HG02588 (cell line): ENCODE results near the gene KIAA0825.
"Not testable (repeated sequence)": the region's sequence is repeated elsewhere in the genome, so short reads cannot be mapped to it uniquely, and the experiment has no call there.

Experiments used
- ATAC-seq: cut with Tn5 transposase; IDR thresholded peaks from one replicate; pipeline ENCODE4 v1.9.1; 2021; ENCODE audit warnings: mild to moderate bottlenecking, moderate library complexity; ENCODE audit not compliant: unreplicated experiment

Gene KIAA0825

DNA sequence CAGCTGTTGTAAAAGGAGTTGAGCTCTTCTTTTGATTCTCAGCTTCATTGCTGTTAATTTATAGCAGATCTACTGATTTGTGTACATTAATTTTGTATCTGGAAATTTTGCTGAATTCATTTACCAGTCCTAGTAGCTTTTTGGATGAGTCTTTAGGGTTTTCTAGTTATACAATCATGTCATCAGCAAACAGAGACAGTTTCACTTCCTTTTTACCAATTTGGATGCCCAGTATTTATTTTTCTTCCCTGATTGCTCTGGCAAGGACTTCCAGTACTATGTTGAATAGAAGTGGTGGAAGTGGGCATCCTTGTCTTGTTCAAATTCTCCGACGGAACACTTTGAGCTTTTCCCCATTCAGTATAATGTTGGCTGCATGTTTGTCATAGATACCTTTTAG is 478.1 kb downstream of the KIAA0825 start:
- ATAC-seq = no peak

DNA sequence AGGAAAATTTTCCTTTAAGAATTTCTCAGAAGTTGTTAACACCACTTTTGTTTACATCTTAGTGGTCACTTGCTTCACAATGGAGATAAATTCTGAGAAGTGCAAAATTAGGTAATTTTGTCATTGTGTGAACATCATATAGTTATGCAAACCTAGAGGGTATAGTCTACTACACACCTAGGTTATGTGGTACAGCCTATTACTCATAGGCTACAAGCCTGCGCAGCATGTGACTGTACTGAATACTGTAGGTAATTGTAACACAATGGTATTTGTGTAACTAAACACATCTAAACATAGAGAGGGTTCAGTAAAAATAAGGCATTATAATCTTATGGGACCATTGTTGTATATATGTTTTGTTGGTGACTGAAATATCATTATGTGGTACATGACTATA is 488.3 kb downstream of the KIAA0825 start:
- ATAC-seq = no peak

DNA sequence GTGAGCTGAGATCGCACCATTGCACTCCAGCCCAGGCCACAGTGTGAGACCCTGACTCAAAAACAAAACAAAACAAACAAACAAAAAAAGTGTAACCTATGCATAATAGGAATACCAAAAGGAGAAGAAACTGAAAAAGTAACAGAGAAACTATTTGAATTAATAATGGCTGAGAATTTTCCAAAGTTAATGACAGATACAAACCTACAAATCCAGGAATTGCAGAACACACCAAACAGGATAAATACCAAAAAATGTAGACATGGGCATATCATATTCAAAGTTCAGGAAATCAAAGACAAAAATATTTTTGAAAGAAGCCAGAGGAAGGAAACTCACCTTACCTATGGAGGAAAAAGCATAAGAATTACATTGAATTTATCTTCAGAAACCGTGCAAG is 493.3 kb downstream of the KIAA0825 start:
- ATAC-seq = no peak

DNA sequence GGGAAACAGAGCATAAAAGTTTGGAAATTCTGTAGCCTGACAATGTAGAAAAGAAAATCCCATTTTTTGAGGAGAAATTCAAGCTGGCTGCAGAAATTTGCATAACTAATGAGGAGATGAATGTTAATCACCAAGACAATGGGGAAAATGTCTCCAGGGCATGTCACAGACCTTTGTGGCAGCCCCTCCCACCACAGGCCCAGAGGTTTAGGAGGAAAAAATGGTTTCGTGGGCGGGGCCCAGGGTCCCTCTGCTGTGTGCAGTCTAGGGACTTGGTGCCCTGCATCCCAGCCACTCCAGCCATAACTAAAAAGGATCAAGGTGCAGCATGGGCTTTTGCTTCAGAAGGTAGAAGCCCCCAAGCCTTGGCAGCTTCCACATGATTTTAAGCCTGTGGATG is 502.1 kb downstream of the KIAA0825 start:
- not testable (repeated sequence) for ATAC-seq

DNA sequence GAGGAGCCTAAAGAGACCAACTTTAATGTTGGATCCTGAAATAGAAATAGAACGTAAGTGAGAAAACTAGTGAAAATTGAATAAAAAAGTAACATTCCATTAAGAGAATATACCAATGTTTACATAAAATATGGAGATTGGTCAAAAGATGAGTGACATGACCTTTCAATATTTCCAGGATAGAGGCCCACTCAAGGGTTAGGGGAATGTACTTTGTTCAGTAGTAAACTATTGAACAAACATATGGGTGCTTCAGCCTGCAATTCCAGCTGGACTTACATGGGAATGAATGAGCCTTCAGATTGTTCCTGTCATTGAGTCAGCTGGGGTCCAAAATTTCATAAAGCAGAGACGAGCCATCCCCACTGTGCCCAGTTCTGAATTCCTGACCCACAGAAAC is 505.3 kb downstream of the KIAA0825 start:
- ATAC-seq = no peak

DNA sequence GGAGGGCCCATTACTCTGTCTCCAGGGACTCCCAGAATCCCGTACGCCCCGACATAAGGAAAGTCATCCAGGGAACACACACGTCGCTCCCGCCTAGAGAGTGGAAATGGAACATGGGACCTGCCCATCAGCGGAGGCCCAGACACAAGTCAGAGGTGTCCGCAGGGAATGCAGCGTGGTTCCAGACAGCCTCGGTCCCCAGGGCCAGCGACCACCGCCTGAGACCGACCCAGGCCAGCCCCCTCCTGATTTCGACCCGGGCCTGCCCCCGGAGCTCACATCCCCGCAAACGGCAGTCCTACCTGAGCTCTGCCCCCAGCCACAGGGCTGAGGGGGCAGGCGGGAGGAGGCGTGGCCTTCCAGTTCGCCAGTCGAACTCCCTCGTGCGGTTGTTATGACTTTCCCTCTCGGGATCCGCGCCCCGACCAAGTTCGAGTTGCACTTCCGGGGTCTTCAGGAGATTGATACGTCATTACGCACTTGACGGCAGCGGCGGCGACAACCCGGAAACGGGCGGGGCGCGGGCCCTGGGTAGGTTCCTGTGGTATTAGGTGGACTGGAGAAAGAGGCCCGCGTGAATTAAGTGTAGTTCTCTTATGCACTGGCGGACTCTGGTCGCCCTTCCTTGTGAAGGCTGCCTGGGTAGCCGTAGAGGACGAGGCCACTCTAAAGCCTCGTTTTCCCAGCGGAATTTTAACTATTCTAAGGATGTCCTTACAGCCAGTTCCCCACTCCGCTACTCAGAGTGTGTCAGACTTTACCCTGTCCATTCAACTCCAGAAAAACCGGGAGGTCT is 507.0 kb downstream of the KIAA0825 start:
- ATAC-seq = peak; percentile 100

DNA sequence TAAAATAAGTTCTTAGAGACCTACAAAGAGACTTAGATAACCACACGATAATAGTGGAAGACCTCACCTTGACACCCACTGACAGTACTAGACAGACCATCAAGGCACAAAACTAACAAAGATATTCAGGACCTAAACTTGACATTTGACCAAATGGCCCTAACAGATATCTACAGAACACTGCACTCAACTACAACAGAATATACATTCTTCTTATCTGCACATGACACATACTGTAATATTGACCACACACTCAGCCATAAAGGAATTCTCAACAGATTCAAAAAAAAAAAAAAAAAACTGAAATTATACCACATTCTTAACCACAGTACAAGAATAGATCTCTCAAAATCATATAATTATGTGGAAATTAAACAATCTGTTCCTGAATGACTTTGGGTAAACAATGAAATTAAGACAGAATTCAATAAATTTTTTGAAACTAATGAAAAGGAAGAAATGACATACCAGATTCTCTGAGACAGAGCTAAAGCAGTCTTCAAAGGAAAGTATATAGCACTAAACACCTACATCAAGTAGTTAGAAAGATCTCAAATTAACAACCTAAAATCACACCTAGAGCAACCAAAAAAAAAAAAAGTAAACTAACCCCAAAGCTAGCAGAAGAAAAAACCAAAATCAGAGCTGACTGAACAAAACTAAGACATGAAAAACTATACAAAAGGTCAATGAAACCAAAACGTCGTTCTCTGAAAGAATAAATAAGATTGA is 514.7 kb downstream of the KIAA0825 start:
- ATAC-seq = no peak
